GM12878 (cell line): ENCODE results near the gene DPF3.

ENCODE experiments used
- MEF2A ChIP-seq: IDR thresholded peaks from 2 replicates; pipeline ENCODE4 v1.6.1; 2011; ENCODE audit warnings: low read depth, mild to moderate bottlenecking, low read length, moderate library complexity; ENCODE audit not compliant: insufficient read depth
- NR2C2 ChIP-seq: IDR thresholded peaks from 2 replicates; pipeline ENCODE4 v1.6.1; 2011; ENCODE audit warnings: borderline replicate concordance, low read depth; ENCODE audit not compliant: control insufficient read depth, insufficient read length
- SIN3A ChIP-seq: IDR thresholded peaks from 2 replicates; pipeline ENCODE4 v1.6.1; 2012; ENCODE audit warnings: low read depth, low read length, improper control_type of control experiment
- YBX1 ChIP-seq: fragments of 450-650 bp; IDR thresholded peaks from 2 replicates; pipeline ENCODE4 v1.6.1; 2016; ENCODE audit warnings: antibody characterized with exemption
- TF ChIP-seq, protein P1 (sequence below), 3 experiments: IDR thresholded peaks in 2 of 3; conservative IDR thresholded peaks in 1 of 3; 2 replicates each; pipeline ENCODE4 v1.5.1; 2011; ENCODE audit warnings: low read depth in 3 of 3, low read length in 3 of 3, mild to moderate bottlenecking in 3 of 3, control low read depth in 2 of 3, moderate library complexity in 2 of 3, inconsistent platforms in 1 of 3, mixed read lengths in 1 of 3; ENCODE audit not compliant: control insufficient read depth in 2 of 3, insufficient read depth in 1 of 3; ENCODE audit errors: extremely low read depth in 1 of 3
- TF ChIP-seq, protein P2 (sequence below): fragments of 450-650 bp; IDR thresholded peaks from 2 replicates; pipeline ENCODE4 v1.6.1; 2017; ENCODE audit warnings: mild to moderate bottlenecking
- TF ChIP-seq, protein P3 (sequence below): IDR thresholded peaks from 2 replicates; pipeline ENCODE4 v1.6.1; 2011; ENCODE audit warnings: low read depth, low read length, improper control_type of control experiment, borderline replicate concordance

DNA sequence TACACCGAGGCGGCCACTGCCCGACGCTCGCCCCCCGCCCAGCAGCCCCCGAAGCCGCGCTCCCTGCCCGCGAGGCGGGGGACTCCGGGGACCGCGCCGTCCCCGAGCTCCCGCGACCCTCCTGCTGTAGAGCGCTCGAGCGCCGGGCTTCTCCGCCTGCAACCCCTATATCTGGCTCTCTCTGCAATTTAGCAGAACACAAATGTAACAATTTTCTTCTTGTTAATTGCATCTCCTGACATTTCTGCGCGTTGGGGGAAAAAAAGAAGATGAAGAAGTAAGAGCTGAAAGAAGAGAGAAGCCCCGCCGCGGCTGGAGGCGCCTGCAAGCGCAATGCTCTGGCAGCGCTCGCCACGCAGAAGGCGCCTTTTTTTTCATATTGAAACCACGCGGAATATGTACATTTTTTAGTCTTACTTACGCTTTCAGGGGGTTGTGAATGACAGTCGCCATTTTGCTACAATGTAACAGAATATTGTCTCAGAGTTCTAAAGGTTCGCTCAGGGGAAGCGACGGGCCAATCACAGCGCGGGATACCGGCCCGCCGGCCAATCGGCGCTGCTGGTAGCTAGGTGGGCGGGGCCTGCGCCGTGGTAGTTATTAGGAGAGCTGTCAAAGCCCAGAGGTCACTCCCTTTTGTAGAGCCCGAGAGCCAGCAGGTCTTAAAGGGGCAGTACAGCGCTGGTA is at the start of gene DPF3:
- TF ChIP-seq, protein P1, sequence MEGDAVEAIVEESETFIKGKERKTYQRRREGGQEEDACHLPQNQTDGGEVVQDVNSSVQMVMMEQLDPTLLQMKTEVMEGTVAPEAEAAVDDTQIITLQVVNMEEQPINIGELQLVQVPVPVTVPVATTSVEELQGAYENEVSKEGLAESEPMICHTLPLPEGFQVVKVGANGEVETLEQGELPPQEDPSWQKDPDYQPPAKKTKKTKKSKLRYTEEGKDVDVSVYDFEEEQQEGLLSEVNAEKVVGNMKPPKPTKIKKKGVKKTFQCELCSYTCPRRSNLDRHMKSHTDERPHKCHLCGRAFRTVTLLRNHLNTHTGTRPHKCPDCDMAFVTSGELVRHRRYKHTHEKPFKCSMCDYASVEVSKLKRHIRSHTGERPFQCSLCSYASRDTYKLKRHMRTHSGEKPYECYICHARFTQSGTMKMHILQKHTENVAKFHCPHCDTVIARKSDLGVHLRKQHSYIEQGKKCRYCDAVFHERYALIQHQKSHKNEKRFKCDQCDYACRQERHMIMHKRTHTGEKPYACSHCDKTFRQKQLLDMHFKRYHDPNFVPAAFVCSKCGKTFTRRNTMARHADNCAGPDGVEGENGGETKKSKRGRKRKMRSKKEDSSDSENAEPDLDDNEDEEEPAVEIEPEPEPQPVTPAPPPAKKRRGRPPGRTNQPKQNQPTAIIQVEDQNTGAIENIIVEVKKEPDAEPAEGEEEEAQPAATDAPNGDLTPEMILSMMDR (IDR thresholded peaks at IDR 0.05 in 2 of 3, conservative IDR thresholded peaks at IDR 0.05 in 1 of 3; ENCODE audit: control insufficient read depth in 2 of 3, extremely low read depth in 1 of 3, insufficient read depth in 1 of 3, low read depth in 3 of 3, low read length in 3 of 3), result no peak
- no peak for TF ChIP-seq NR2C2
- TF ChIP-seq MEF2A, result no peak
- TF ChIP-seq, protein P2, sequence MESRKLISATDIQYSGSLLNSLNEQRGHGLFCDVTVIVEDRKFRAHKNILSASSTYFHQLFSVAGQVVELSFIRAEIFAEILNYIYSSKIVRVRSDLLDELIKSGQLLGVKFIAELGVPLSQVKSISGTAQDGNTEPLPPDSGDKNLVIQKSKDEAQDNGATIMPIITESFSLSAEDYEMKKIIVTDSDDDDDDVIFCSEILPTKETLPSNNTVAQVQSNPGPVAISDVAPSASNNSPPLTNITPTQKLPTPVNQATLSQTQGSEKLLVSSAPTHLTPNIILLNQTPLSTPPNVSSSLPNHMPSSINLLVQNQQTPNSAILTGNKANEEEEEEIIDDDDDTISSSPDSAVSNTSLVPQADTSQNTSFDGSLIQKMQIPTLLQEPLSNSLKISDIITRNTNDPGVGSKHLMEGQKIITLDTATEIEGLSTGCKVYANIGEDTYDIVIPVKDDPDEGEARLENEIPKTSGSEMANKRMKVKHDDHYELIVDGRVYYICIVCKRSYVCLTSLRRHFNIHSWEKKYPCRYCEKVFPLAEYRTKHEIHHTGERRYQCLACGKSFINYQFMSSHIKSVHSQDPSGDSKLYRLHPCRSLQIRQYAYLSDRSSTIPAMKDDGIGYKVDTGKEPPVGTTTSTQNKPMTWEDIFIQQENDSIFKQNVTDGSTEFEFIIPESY, result no peak
- TF ChIP-seq, protein P3, sequence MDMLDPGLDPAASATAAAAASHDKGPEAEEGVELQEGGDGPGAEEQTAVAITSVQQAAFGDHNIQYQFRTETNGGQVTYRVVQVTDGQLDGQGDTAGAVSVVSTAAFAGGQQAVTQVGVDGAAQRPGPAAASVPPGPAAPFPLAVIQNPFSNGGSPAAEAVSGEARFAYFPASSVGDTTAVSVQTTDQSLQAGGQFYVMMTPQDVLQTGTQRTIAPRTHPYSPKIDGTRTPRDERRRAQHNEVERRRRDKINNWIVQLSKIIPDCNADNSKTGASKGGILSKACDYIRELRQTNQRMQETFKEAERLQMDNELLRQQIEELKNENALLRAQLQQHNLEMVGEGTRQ, result no peak
- no peak; the same call in 1 of the 2 replicates for TF ChIP-seq SIN3A
- TF ChIP-seq YBX1, result no peak
